SK-N-SH (cell line): Measurements from ENCODE around the gene SNAP23.

ENCODE experiments used
- CTCF ChIP-seq: fragments of 200-600 bp; sonication (generic); IDR thresholded peaks from 2 replicates; pipeline ENCODE4 v1.6.1; 2017; ENCODE audit warnings: antibody characterized with exemption, mild to moderate bottlenecking, moderate library complexity
- EP300 ChIP-seq, 2 experiments: IDR thresholded peaks; 2 replicates each; pipeline versions ENCODE4 v1.4.0 to v1.6.1; 2012; ENCODE audit warnings: borderline replicate concordance in 1 of 2, low read depth in 1 of 2, low read length in 1 of 2
- FOSL2 ChIP-seq: IDR thresholded peaks from 2 replicates; pipeline ENCODE4 v1.4.0; 2012; ENCODE audit warnings: low read depth, mild to moderate bottlenecking, moderate library complexity, borderline replicate concordance
- GATA2 ChIP-seq: sonication (generic); formaldehyde crosslinking; IDR thresholded peaks from 2 replicates; pipeline ENCODE4 v1.5.0; 2020; ENCODE audit warnings: mild to moderate bottlenecking, missing genetic modification reagents
- MXI1 ChIP-seq: IDR thresholded peaks from 2 replicates; pipeline ENCODE4 v1.6.1; 2012; ENCODE audit warnings: mild to moderate bottlenecking, low read depth, low read length, improper control_type of control experiment
- POLR2AphosphoS5 ChIP-seq: IDR thresholded peaks from 2 replicates; pipeline ENCODE4 v1.6.1; 2012; ENCODE audit warnings: low read depth, low read length
- RAD21 ChIP-seq: IDR thresholded peaks from 2 replicates; pipeline ENCODE4 v1.6.1; 2012; ENCODE audit warnings: mild to moderate bottlenecking, low read length
- REST ChIP-seq: IDR thresholded peaks from 2 replicates; pipeline ENCODE4 v1.6.1; 2012; ENCODE audit warnings: mild to moderate bottlenecking, low read depth, low read length, moderate library complexity
- SMC3 ChIP-seq: IDR thresholded peaks from 2 replicates; pipeline ENCODE4 v1.6.1; 2012; ENCODE audit warnings: low read depth, low read length, improper control_type of control experiment
- USF1 ChIP-seq: IDR thresholded peaks from 2 replicates; pipeline ENCODE4 v1.4.0; 2012; ENCODE audit warnings: low read depth, borderline replicate concordance

- no peak for TF ChIP-seq CTCF
- TF ChIP-seq RAD21: no peak
- TF ChIP-seq FOSL2: no peak
- TF ChIP-seq EP300 (IDR thresholded peaks at IDR 0.05; ENCODE audit: borderline replicate concordance in 1 of 2, low read depth in 1 of 2, low read length in 1 of 2): no peak
- TF ChIP-seq REST: no peak
- no peak for TF ChIP-seq SMC3
- TF ChIP-seq USF1: no peak
- no peak for TF ChIP-seq GATA2
- TF ChIP-seq MXI1: no peak
- TF ChIP-seq POLR2AphosphoS5: no peak
Observed at GRCh38 chr15:42576040-42576594, 80.7 kb downstream of the SNAP23 start.
